DOHH2 (cell line): ENCODE measurements around the gene TMEM156.
"Not testable (repeated sequence)": the region's sequence is repeated elsewhere in the genome, so short reads cannot be mapped to it uniquely, and the experiment has no call there.

Experiments used
- H3F3A ChIP-seq: fragments of 200-600 bp; sonication (generic), shearing (Covaris generic); 2 replicates; pipeline ENCODE4 v1.6.0; 2016; ENCODE audit warnings: antibody characterized with exemption, mild to moderate bottlenecking; ENCODE audit not compliant: control insufficient read depth, insufficient read depth
- H3K27ac ChIP-seq: fragments of 200-600 bp; sonication (generic); 2 replicates; pipeline ENCODE4 v1.5.1; 2014; ENCODE audit warnings: low read depth, mild to moderate bottlenecking, low read length, moderate library complexity
- H3K27me3 ChIP-seq: fragments of 200-600 bp; sonication (generic); 2 replicates; pipeline ENCODE4 v1.6.1; 2014; ENCODE audit warnings: mild to moderate bottlenecking, low read length, mixed read lengths; ENCODE audit not compliant: control insufficient read depth
- H3K36me3 ChIP-seq: fragments of 200-600 bp; sonication (generic); 2 replicates; pipeline ENCODE4 v1.6.1; 2014; ENCODE audit warnings: mild to moderate bottlenecking, low read length, moderate library complexity, mixed read lengths; ENCODE audit not compliant: control insufficient read depth
- H3K4me1 ChIP-seq: fragments of 200-600 bp; sonication (generic); 2 replicates; pipeline ENCODE4 v1.6.1; 2014; ENCODE audit warnings: mild to moderate bottlenecking, low read length, mixed read lengths; ENCODE audit not compliant: control insufficient read depth
- H3K4me2 ChIP-seq: fragments of 200-600 bp; sonication (generic); 2 replicates; pipeline ENCODE4 v1.6.0; 2014; ENCODE audit warnings: mild to moderate bottlenecking, low read length, moderate library complexity
- H3K4me3 ChIP-seq: fragments of 200-600 bp; sonication (generic); 2 replicates; pipeline ENCODE4 v1.5.1; 2014; ENCODE audit warnings: mild to moderate bottlenecking, low read length, mixed read lengths
- H3K79me2 ChIP-seq: fragments of 200-600 bp; sonication (generic); 2 replicates; pipeline ENCODE4 v1.6.1; 2014; ENCODE audit warnings: mild to moderate bottlenecking, low read length, mixed read lengths; ENCODE audit not compliant: control insufficient read depth
- H3K9me2 ChIP-seq: fragments of 200-600 bp; sonication (generic); replicated peaks from 2 replicates; pipeline ENCODE4 v1.6.1; 2014; ENCODE audit warnings: mild to moderate bottlenecking, low read length, mixed read lengths; ENCODE audit not compliant: control insufficient read depth
- H3K9me3 ChIP-seq: fragments of 200-600 bp; sonication (generic); 2 replicates; pipeline ENCODE4 v1.6.1; 2014; ENCODE audit warnings: antibody characterized with exemption, low read length, mixed read lengths; ENCODE audit not compliant: control insufficient read depth, insufficient read depth
- H4K20me1 ChIP-seq: fragments of 200-600 bp; sonication (generic); 2 replicates; pipeline ENCODE4 v1.6.0; 2014; ENCODE audit warnings: low read depth, mild to moderate bottlenecking, antibody characterized with exemption, low read length, moderate library complexity; ENCODE audit not compliant: control insufficient read depth, insufficient read depth
- EZH2phosphoT487 ChIP-seq: fragments of 200-600 bp; sonication (generic); IDR thresholded peaks from 2 replicates; pipeline ENCODE4 v1.6.1; 2017; ENCODE audit warnings: borderline replicate concordance, mild to moderate bottlenecking, antibody characterized with exemption, low read length, moderate library complexity, mixed read lengths
- TF ChIP-seq, protein P1 (sequence below): fragments of 200-600 bp; sonication (generic); IDR thresholded peaks from one replicate; pipeline ENCODE4 v1.5.1; 2014; ENCODE audit warnings: antibody characterized with exemption, mild to moderate bottlenecking, low read depth, low read length; ENCODE audit not compliant: poor library complexity, severe bottlenecking

TMEM156 gene

DNA sequence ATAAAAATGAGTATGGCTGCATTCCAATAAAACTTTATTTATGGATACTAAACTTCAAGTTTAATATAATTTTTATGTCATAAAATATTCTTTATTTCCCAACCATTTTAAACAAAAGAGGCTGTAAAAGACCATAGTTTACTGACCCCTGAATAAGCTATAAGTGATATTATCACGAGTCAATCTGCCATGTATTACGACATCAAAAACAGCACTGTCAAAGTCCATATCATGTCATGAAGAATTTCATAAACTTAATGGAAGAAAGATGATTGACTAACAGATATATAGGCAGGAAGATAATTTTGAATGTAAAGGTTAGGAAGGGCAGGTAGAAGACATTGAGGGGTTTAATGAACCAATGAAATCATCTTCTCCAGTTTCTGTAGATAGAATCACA, 18.2 kb downstream of the TMEM156 start:
- Histone ChIP-seq H3K9me3 (no peaks in the 10 kb centered on the region; the same call in none of the 2 replicates), H3K4me3 (no peak overlapping the region), H3K27ac (no peak overlapping the region), H3K4me1 (peaks cover 3% of the 10 kb centered on the region; the same call in 1 of the 2 replicates), H4K20me1 (0 out of 2 replicates have a peak, but pooled peaks cover 3% of the 10 kb centered on the region), H3K9me2 (no peaks in the 10 kb centered on the region), H3F3A (peaks cover 5% of the 10 kb centered on the region), H3K36me3 (peaks cover 83% of the 10 kb centered on the region), H3K4me2 (no peak overlapping the region), H3K27me3 (no peaks in the 10 kb centered on the region), H3K79me2 (peaks cover 99% of the 10 kb centered on the region)
- TF ChIP-seq EZH2phosphoT487: no peak
- TF ChIP-seq, protein P1, sequence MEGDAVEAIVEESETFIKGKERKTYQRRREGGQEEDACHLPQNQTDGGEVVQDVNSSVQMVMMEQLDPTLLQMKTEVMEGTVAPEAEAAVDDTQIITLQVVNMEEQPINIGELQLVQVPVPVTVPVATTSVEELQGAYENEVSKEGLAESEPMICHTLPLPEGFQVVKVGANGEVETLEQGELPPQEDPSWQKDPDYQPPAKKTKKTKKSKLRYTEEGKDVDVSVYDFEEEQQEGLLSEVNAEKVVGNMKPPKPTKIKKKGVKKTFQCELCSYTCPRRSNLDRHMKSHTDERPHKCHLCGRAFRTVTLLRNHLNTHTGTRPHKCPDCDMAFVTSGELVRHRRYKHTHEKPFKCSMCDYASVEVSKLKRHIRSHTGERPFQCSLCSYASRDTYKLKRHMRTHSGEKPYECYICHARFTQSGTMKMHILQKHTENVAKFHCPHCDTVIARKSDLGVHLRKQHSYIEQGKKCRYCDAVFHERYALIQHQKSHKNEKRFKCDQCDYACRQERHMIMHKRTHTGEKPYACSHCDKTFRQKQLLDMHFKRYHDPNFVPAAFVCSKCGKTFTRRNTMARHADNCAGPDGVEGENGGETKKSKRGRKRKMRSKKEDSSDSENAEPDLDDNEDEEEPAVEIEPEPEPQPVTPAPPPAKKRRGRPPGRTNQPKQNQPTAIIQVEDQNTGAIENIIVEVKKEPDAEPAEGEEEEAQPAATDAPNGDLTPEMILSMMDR: no peak

DNA sequence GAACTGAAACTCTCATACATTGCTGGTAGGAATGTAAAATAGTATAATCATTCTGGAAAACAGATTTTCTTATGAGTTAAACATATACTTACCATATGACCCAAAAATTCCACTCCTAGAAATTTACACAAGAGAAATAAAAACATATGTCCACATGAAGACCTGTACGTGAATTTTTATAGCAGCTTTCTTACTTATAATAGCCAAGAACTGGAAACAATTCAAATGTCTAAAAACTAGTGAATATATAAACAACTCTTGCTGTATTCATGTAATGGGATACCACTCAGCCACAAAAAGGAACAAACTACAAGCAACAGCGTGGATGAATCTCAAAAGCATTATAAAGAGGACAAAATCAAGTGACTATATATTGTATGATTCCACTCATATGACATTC, 27.5 kb downstream of the TMEM156 start:
- Histone ChIP-seq H3K27ac (no peak overlapping the region), H3K79me2 (peaks cover 90% of the 10 kb centered on the region), H3K4me2 (no peak overlapping the region), H3K4me3 (no peak overlapping the region), H3K9me3 (peaks cover 8% of the 10 kb centered on the region; the same call in 1 of the 2 replicates), H3K27me3 (no peaks in the 10 kb centered on the region), H3K4me1 (peaks cover 7% of the 10 kb centered on the region; the same call in 1 of the 2 replicates), H3K36me3 (peaks cover 66% of the 10 kb centered on the region), H3K9me2 (no peaks in the 10 kb centered on the region), H3F3A (peaks cover 12% of the 10 kb centered on the region), H4K20me1 (peaks cover 6% of the 10 kb centered on the region; the same call in 1 of the 2 replicates)
- no peak for TF ChIP-seq EZH2phosphoT487
- TF ChIP-seq, protein P1: no peak

DNA sequence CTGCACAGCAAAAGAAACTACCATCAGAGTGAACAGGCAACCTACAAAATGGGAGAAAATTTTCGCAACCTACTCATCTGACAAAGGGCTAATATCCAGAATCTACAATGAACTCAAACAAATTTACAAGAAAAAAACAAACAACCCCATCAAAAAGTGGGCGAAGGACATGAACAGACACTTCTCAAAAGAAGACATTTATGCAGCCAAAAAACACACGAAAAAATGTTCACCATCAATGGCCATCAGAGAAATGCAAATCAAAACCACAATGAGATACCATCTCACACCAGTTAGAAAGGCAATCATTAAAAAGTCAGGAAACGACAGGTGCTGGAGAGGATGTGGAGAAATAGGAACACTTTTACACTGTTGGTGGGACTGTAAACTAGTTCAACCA, 30.2 kb downstream of the TMEM156 start:
- peaks cover 85% of the 10 kb centered on the region for H3K79me2 ChIP-seq
- peaks cover 68% of the 10 kb centered on the region for H3K36me3 ChIP-seq
- H3K27ac ChIP-seq: not testable (repeated sequence)

DNA sequence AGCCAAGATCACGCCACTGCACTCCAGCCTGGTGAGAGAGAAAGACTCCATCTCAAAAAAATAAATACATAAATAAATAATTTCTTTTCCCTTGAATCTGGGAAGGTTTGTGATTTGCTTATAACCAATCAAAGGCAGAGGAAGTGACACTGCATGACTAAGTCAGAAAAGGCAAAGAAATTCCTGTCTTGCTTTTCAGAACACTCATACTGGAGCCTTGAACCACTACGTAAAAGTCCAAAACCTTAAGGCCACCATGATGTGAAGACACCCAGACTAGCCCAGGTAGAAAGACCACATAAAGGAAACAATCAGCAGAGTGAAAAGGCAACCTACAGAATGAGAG, 36.6 kb downstream of the TMEM156 start:
- peaks cover 87% of the 10 kb centered on the region for H3K36me3 ChIP-seq
- H3K9me2 ChIP-seq: no peaks in the 10 kb centered on the region
- peaks cover 9% of the 10 kb centered on the region; the same call in 1 of the 2 replicates for H3F3A ChIP-seq
- H3K4me3 ChIP-seq: no peak overlapping the region
- H3K9me3 ChIP-seq: no peaks in the 10 kb centered on the region
- no peak overlapping the region for H3K4me2 ChIP-seq
- peaks cover 7% of the 10 kb centered on the region; the same call in 1 of the 2 replicates for H3K4me1 ChIP-seq
- H3K27ac ChIP-seq: no peak overlapping the region
- TF ChIP-seq, protein P1: no peak
- TF ChIP-seq EZH2phosphoT487: no peak
- H3K27me3 ChIP-seq: no peaks in the 10 kb centered on the region
- H4K20me1 ChIP-seq: peaks cover 9% of the 10 kb centered on the region; the same call in 1 of the 2 replicates
- peaks cover 63% of the 10 kb centered on the region for H3K79me2 ChIP-seq

More for the DNA sequence above, 30.2 kb downstream of the TMEM156 start:
- not testable (repeated sequence) for H3K4me3 ChIP-seq, H3K4me1 ChIP-seq, H3K27me3 ChIP-seq, H3K4me2 ChIP-seq, H3K9me2 ChIP-seq, H3K9me3 ChIP-seq, H4K20me1 ChIP-seq
- peaks cover 14% of the 10 kb centered on the region for H3F3A ChIP-seq
